Measurements from ENCODE around the gene ZNF618. TPM values are rescaled to one million over a fixed set of nuclear protein-coding genes. Genes with fewer than 3 reads are reported as not detected.

ZNF618 gene
- total RNA-seq, 1 donor from 2014 or later: 1.9 TPM

DNA sequence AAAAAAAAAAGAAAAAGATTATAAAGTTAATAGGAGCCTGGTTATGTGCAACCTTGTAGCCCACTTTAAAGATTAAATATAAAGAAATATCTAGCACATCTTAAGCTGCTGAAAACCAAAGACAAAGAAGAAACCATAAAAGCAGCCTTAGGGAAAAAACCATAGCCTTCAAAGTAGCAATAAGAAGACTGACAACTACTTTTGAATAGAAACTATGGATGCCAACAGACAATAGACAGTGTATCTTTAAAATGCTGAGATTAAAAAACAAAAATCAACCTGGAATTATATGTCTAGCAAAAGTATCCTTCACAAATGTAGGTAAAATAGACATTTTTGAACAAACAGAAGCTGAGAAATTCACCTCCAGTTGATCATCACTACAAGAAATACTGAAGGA is 226.4 kb downstream of the ZNF618 start:
- peaks cover 14% of the 10 kb centered on the region for H3K4me1 ChIP-seq
- H3K27me3 ChIP-seq (ENCODE audit: low read depth): peaks cover 40% of the 10 kb centered on the region
- H3K27ac ChIP-seq (replicated peaks): no peak overlapping the region
- H3K36me3 ChIP-seq: no peaks in the 10 kb centered on the region
- no peak for DNase-seq
- H3K4me3 ChIP-seq: no peak overlapping the region
- intact Hi-C loops (cut with micrococcal nuclease): no loop called here
- no peak for TF ChIP-seq CTCF (IDR thresholded peaks at IDR 0.05; ENCODE audit: borderline replicate concordance)
- H3K9me3 ChIP-seq (replicated peaks): peaks cover 14% of the 10 kb centered on the region

DNA sequence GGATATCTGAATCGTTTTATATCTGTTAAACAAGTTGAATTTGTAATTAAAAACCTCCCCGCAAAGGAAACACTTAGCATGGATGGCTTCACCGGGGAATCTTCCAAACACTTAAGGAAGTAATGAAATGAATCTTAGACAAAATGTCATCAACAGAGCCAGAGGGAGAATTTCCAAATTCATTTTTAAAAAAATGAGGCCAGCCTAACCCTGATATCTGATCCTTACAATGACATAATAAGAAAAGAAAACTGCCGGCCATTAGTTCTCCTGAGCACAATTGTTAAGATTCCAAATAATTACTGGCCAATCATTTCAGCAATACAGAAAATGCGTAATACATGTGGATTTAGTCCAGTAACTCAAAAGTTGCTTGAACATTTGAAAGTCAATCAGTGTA is 229.1 kb downstream of the ZNF618 start:
- no peak overlapping the region for H3K4me3 ChIP-seq
- DNase-seq: no peak
- peaks cover 15% of the 10 kb centered on the region for H3K27me3 ChIP-seq (ENCODE audit: low read depth)
- intact Hi-C loops (cut with micrococcal nuclease): loop anchor here (5.0 kb wide), 1 partner anchor 187 kb away; no protein-coding TSS in a partner anchor
- TF ChIP-seq CTCF (IDR thresholded peaks at IDR 0.05; ENCODE audit: borderline replicate concordance): no peak
- no peaks in the 10 kb centered on the region for H3K36me3 ChIP-seq
- no peak overlapping the region for H3K27ac ChIP-seq (replicated peaks)
- H3K4me1 ChIP-seq: no peaks in the 10 kb centered on the region
- peaks cover 14% of the 10 kb centered on the region for H3K9me3 ChIP-seq (replicated peaks)

Other genes with a start within 250 kb of the ZNF618 start
- gene AMBP, start 202.0 kb downstream of the ZNF618 start, total RNA-seq: not detected
- not detected for gene KIF12, start 223.0 kb downstream of the ZNF618 start, total RNA-seq